Lower leg skin (tissue), 4 donors: ENCODE measurements around the gene PACS1. TPM values are rescaled to one million over a fixed set of nuclear protein-coding genes. Genes with fewer than 3 reads are reported as not detected.
A peak's percentile ranks its signal among the peaks of the same experiment; 100 is the strongest.

Source experiments
- DNase-seq, 2 donors: peaks; one replicate each; pipeline ENCODE4 v3.0.0-alpha.2; 2019; ENCODE audit warnings: low spot score in 2 of 2
- H3K4me3 ChIP-seq: fragments of 200-600 bp; sonication (generic); 2 replicates; pipeline ENCODE4 v1.5.1; 2017; ENCODE audit warnings: mild to moderate bottlenecking, low read depth; ENCODE audit not compliant: poor library complexity, severe bottlenecking
- CTCF ChIP-seq, 3 donors: fragments of 450-650 bp; IDR thresholded peaks; one replicate each; pipeline ENCODE4 v1.5.1; 2016; ENCODE audit warnings: antibody characterized with exemption in 3 of 3, mild to moderate bottlenecking in 3 of 3, moderate library complexity in 2 of 3
- POLR2A ChIP-seq, 2 donors: fragments of 450-650 bp; IDR thresholded peaks; one replicate each; pipeline ENCODE4 v1.6.1; 2016 to 2017; ENCODE audit warnings: antibody characterized with exemption in 2 of 2, mild to moderate bottlenecking in 1 of 2, moderate library complexity in 1 of 2
- WGBS, 2 donors: methylation state at CpG; one replicate each; pipeline ENCODE4 v1.1.5; 2018; 5-methylcytosine and 5-hydroxymethylcytosine counted together
- intact Hi-C: fragments of 100-400 bp; cut with DNase I; formaldehyde crosslinking; loops from one replicate; pipeline ENCODE4 v1.15.0; 2023; ENCODE audit warnings: low total_unique reads
- total RNA-seq, 4 donors: library from RNA; depleted of rRNA; stranded (reverse); fragments of >200 nt; gene quantifications; one replicate each; pipeline ENCODE4 v1.1.0, GENCODE V29; 2016

The PACS1 gene
- total RNA-seq, 4 donors from 2014 or later, result 26.7 to 41.1 (median 32.4) TPM

- intact Hi-C loops, result no loop called here
- H3K4me3 ChIP-seq, result no peak overlapping the region
- TF ChIP-seq POLR2A (IDR thresholded peaks at IDR 0.05) (no peak), CTCF (IDR thresholded peaks at IDR 0.05) (no peak)
- DNase-seq, result no peak
- 90 to 95% methylated on average over 8 of the region's 8 CpGs for WGBS, 2 donors
Measured at GRCh38 chr11:66211100-66211499, 141.0 kb downstream of the PACS1 start.

GRCh38 chr11:66216911-66217310, 146.8 kb downstream of the PACS1 start:
- intact Hi-C loops, result no loop called here
- WGBS, 2 donors, result 93 to 95% methylated on average over 6 of the region's 6 CpGs
- no peak for TF ChIP-seq POLR2A (IDR thresholded peaks at IDR 0.05)
- no peak for TF ChIP-seq CTCF (IDR thresholded peaks at IDR 0.05)
- no peak overlapping the region for H3K4me3 ChIP-seq
- peak in 1 of 2 donors; percentile 61 for DNase-seq

- TF ChIP-seq CTCF (IDR thresholded peaks at IDR 0.05), result no peak
- no peak for TF ChIP-seq POLR2A (IDR thresholded peaks at IDR 0.05)
- intact Hi-C loops, result no loop called here
- no peak overlapping the region for H3K4me3 ChIP-seq
- WGBS, 2 donors, result 87 to 91% methylated on average over 6 of the region's 6 CpGs
- DNase-seq, result no peak
Measured at GRCh38 chr11:66218036-66218435, 148.0 kb downstream of the PACS1 start.

GRCh38 chr11:66218846-66219620, 149.0 kb downstream of the PACS1 start:
- intact Hi-C loops, result no loop called here
- no peak for TF ChIP-seq CTCF (IDR thresholded peaks at IDR 0.05)
- no peak for TF ChIP-seq POLR2A (IDR thresholded peaks at IDR 0.05)
- H3K4me3 ChIP-seq, result no peak overlapping the region
- 93 to 97% methylated on average over 18 of the region's 18 CpGs for WGBS, 2 donors
- DNase-seq, result peak in 1 of 2 donors; percentile 75

- DNase-seq, result peak in 1 of 2 donors; percentile 78
- 90 to 93% methylated on average over 19 of the region's 19 CpGs for WGBS, 2 donors
- intact Hi-C loops, result loop anchor here (5.0 kb wide), 1 partner anchor 67 kb away; the partner anchor contains the start of gene YIF1A
- TF ChIP-seq CTCF (IDR thresholded peaks at IDR 0.05), result no peak
- H3K4me3 ChIP-seq, result no peak overlapping the region
Measured at GRCh38 chr11:66219846-66220565, 149.9 kb downstream of the PACS1 start.
